ENCODE results near the gene FOXQ1.

Gene FOXQ1

GRCh38 chr6:1278061-1278720 lies 33.7 kb upstream of the FOXQ1 start:
- TF ChIP-seq, protein P1, sequence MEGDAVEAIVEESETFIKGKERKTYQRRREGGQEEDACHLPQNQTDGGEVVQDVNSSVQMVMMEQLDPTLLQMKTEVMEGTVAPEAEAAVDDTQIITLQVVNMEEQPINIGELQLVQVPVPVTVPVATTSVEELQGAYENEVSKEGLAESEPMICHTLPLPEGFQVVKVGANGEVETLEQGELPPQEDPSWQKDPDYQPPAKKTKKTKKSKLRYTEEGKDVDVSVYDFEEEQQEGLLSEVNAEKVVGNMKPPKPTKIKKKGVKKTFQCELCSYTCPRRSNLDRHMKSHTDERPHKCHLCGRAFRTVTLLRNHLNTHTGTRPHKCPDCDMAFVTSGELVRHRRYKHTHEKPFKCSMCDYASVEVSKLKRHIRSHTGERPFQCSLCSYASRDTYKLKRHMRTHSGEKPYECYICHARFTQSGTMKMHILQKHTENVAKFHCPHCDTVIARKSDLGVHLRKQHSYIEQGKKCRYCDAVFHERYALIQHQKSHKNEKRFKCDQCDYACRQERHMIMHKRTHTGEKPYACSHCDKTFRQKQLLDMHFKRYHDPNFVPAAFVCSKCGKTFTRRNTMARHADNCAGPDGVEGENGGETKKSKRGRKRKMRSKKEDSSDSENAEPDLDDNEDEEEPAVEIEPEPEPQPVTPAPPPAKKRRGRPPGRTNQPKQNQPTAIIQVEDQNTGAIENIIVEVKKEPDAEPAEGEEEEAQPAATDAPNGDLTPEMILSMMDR (IDR thresholded peaks at IDR 0.05; ENCODE audit: borderline replicate concordance, extremely low read depth, low read length, poor library complexity, severe bottlenecking): no peak
- no peak for TF ChIP-seq EZH2 (IDR thresholded peaks at IDR 0.05; ENCODE audit: borderline replicate concordance, low read depth, low read length, severe bottlenecking)
- Histone ChIP-seq H4K20me1 (ENCODE audit: insufficient read depth, low read length) (no peaks in the 10 kb centered on the region), H3K27me3 (ENCODE audit: insufficient read depth, low read length, poor library complexity) (peaks cover 27% of the 10 kb centered on the region), H3K79me2 (ENCODE audit: insufficient read depth, low read length) (no peaks in the 10 kb centered on the region), H3K27ac (ENCODE audit: low read length) (no peak overlapping the region), H3K36me3 (ENCODE audit: insufficient read depth, low read length) (no peaks in the 10 kb centered on the region), H3K4me2 (ENCODE audit: insufficient read depth, low read length) (no peak overlapping the region), H3K4me1 (ENCODE audit: insufficient read depth, low read length) (no peaks in the 10 kb centered on the region), H3K9me3 (ENCODE audit: insufficient read depth, low read length, severe bottlenecking) (no peaks in the 10 kb centered on the region), H3K4me3 (ENCODE audit: low read depth in 1 of 2, low read length in 2 of 2) (no peak overlapping the region), H2AFZ (ENCODE audit: low read depth, low read length) (no peak overlapping the region), H3K9ac (ENCODE audit: low read depth, low read length) (no peak overlapping the region)
- no peak for DNase-seq
- ATAC-seq (ENCODE audit: insufficient read depth, low read depth): no peak

DNA sequence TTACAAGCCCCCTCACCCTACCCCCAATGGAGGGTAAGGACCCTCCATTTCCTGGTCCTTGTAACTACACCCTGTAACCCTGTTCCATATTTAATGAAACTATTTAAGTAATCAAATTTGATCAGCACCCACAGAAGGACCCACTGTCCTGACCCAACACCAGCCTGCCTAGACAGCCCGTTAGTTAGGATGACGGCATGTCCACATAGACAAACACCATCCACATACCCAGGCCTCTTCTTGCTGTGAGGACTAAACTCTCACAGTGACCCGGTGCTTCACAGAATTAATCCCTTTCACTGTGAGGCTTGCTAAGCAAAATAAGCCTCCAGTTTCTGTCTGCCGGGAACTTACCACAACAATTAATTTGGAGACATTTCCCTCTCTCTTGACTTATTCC lies 32.8 kb upstream of the FOXQ1 start:
- no peaks in the 10 kb centered on the region for H3K36me3 ChIP-seq (ENCODE audit: insufficient read depth, low read length)

GRCh38 chr6:1280666-1281300 lies 31.1 kb upstream of the FOXQ1 start:
- no peak for ATAC-seq (ENCODE audit: insufficient read depth, low read depth)
- no peak for TF ChIP-seq EZH2 (IDR thresholded peaks at IDR 0.05; ENCODE audit: borderline replicate concordance, low read depth, low read length, severe bottlenecking)
- TF ChIP-seq, protein P1 (IDR thresholded peaks at IDR 0.05; ENCODE audit: borderline replicate concordance, extremely low read depth, low read length, poor library complexity, severe bottlenecking): no peak
- Histone ChIP-seq H3K9ac (ENCODE audit: low read depth, low read length) (no peak overlapping the region), H2AFZ (ENCODE audit: low read depth, low read length) (no peak overlapping the region), H3K4me2 (ENCODE audit: insufficient read depth, low read length) (no peak overlapping the region), H3K79me2 (ENCODE audit: insufficient read depth, low read length) (no peaks in the 10 kb centered on the region), H3K27ac (ENCODE audit: low read length) (no peak overlapping the region), H3K4me3 (ENCODE audit: low read depth in 1 of 2, low read length in 2 of 2) (no peak overlapping the region), H3K27me3 (ENCODE audit: insufficient read depth, low read length, poor library complexity) (peaks cover 27% of the 10 kb centered on the region), H3K4me1 (ENCODE audit: insufficient read depth, low read length) (no peaks in the 10 kb centered on the region), H4K20me1 (ENCODE audit: insufficient read depth, low read length) (no peaks in the 10 kb centered on the region), H3K36me3 (ENCODE audit: insufficient read depth, low read length) (no peaks in the 10 kb centered on the region), H3K9me3 (ENCODE audit: insufficient read depth, low read length, severe bottlenecking) (no peaks in the 10 kb centered on the region)
- no peak for DNase-seq

More for the DNA sequence above, 32.8 kb upstream of the FOXQ1 start:
- Histone ChIP-seq H3K9ac (ENCODE audit: low read depth, low read length) (no peak overlapping the region), H3K9me3 (ENCODE audit: insufficient read depth, low read length, severe bottlenecking) (no peaks in the 10 kb centered on the region), H3K79me2 (ENCODE audit: insufficient read depth, low read length) (no peaks in the 10 kb centered on the region), H3K4me2 (ENCODE audit: insufficient read depth, low read length) (no peak overlapping the region), H3K27me3 (ENCODE audit: insufficient read depth, low read length, poor library complexity) (peaks cover 27% of the 10 kb centered on the region), H3K4me1 (ENCODE audit: insufficient read depth, low read length) (no peaks in the 10 kb centered on the region), H3K4me3 (ENCODE audit: low read depth in 1 of 2, low read length in 2 of 2) (no peak overlapping the region), H4K20me1 (ENCODE audit: insufficient read depth, low read length) (no peaks in the 10 kb centered on the region), H3K27ac (ENCODE audit: low read length) (no peak overlapping the region), H2AFZ (ENCODE audit: low read depth, low read length) (no peak overlapping the region)
- DNase-seq: no peak
- TF ChIP-seq, protein P1 (IDR thresholded peaks at IDR 0.05; ENCODE audit: borderline replicate concordance, extremely low read depth, low read length, poor library complexity, severe bottlenecking): no peak
- no peak for TF ChIP-seq EZH2 (IDR thresholded peaks at IDR 0.05; ENCODE audit: borderline replicate concordance, low read depth, low read length, severe bottlenecking)
- no peak for ATAC-seq (ENCODE audit: insufficient read depth, low read depth)

All from DND-41 (cell line).